CD14-positive monocyte (primary cell): ENCODE results near the gene ENTREP3. TPM values are rescaled to one million over a fixed set of nuclear protein-coding genes. Genes with fewer than 3 reads are reported as not detected.

Experiments used
- DNase-seq, 3 donors: peaks; one replicate each; pipeline ENCODE4 v3.0.0-alpha.2; 2011 to 2022
- H2AFZ ChIP-seq: 2 replicates; pipeline ENCODE4 v1.6.0; 2012; ENCODE audit warnings: mild to moderate bottlenecking, low read depth, low read length, inconsistent platforms; ENCODE audit not compliant: insufficient read depth, poor library complexity, severe bottlenecking
- H3K27ac ChIP-seq, 2 donors: 1 replicate in 1 of 2; 2 replicates in 1 of 2; pipeline ENCODE4 v1.5.1; 2012 to 2013; ENCODE audit warnings: low read length in 2 of 2, control low read depth in 1 of 2, inconsistent platforms in 1 of 2, low read depth in 1 of 2, mild to moderate bottlenecking in 1 of 2
- H3K27me3 ChIP-seq, 2 donors: one replicate each; pipeline versions ENCODE4 v1.6.0 to v1.6.1; 2011 to 2013; ENCODE audit warnings: low read length in 2 of 2; ENCODE audit not compliant: control insufficient read depth in 2 of 2, insufficient read depth in 2 of 2
- H3K36me3 ChIP-seq, 2 donors: replicated peaks in 1 of 2; 1 replicate in 1 of 2; 2 replicates in 1 of 2; pipeline versions ENCODE4 v1.5.1 to v1.6.1; 2012 to 2013; ENCODE audit warnings: low read length in 2 of 2, control low read depth in 1 of 2, inconsistent platforms in 1 of 2, mild to moderate bottlenecking in 1 of 2; ENCODE audit not compliant: insufficient read depth in 2 of 2, control insufficient read depth in 1 of 2
- H3K4me1 ChIP-seq, 2 donors: 1 replicate in 1 of 2; 2 replicates in 1 of 2; pipeline versions ENCODE4 v1.5.1 to v1.6.1; 2012 to 2013; ENCODE audit warnings: low read length in 2 of 2, control low read depth in 1 of 2, inconsistent platforms in 1 of 2, mild to moderate bottlenecking in 1 of 2, moderate library complexity in 1 of 2; ENCODE audit not compliant: insufficient read depth in 2 of 2, control insufficient read depth in 1 of 2
- H3K4me2 ChIP-seq: replicated peaks from 2 replicates; pipeline ENCODE3; 2012; ENCODE audit warnings: low read length, moderate library complexity, mild to moderate bottlenecking; ENCODE audit not compliant: poor library complexity, severe bottlenecking; ENCODE audit errors: extremely low read depth
- H3K4me3 ChIP-seq, 3 experiments: fragments of 200-600 bp in 1 of 3; sonication (generic) in 1 of 3; replicated peaks in 1 of 3; 1 replicate in 2 of 3; 2 replicates in 1 of 3; pipeline ENCODE4 v1.5.1; 2011 to 2013; ENCODE audit warnings: low read length in 3 of 3, mild to moderate bottlenecking in 3 of 3, control low read depth in 2 of 3, low read depth in 2 of 3, inconsistent platforms in 1 of 3, moderate library complexity in 1 of 3
- H3K79me2 ChIP-seq: 2 replicates; pipeline ENCODE4 v1.6.0; 2012; ENCODE audit warnings: mild to moderate bottlenecking, control low read depth, inconsistent platforms, low read length, moderate library complexity; ENCODE audit not compliant: insufficient read depth
- H3K9ac ChIP-seq: 2 replicates; pipeline ENCODE4 v1.6.0; 2017; ENCODE audit warnings: low read length, mild to moderate bottlenecking; ENCODE audit not compliant: insufficient read depth, poor library complexity, severe bottlenecking
- H3K9me3 ChIP-seq, 2 donors: replicated peaks in 1 of 2; 1 replicate in 1 of 2; 2 replicates in 1 of 2; pipeline versions ENCODE4 v1.5.1 to v1.6.1; 2012 to 2013; ENCODE audit warnings: low read length in 2 of 2, control low read depth in 1 of 2; ENCODE audit not compliant: control insufficient read depth in 1 of 2, insufficient read depth in 1 of 2
- H4K20me1 ChIP-seq: 2 replicates; pipeline ENCODE4 v1.6.0; 2012; ENCODE audit warnings: mild to moderate bottlenecking, low read length, control low read depth, moderate library complexity; ENCODE audit not compliant: insufficient read depth
- H3K27ac Mint-ChIP-seq, 7 donors: one replicate each; pipeline ENCODE4 v1.8.0; 2020; ENCODE audit warnings: mild to moderate bottlenecking in 7 of 7, mixed read lengths in 7 of 7, moderate library complexity in 6 of 7, inconsistent platforms in 2 of 7
- H3K27me3 Mint-ChIP-seq, 3 donors: one replicate each; pipeline ENCODE4 v1.8.0; 2021 to 2022; ENCODE audit warnings: low read depth in 3 of 3, mild to moderate bottlenecking in 3 of 3, mixed read lengths in 3 of 3, moderate library complexity in 3 of 3, inconsistent platforms in 1 of 3
- H3K36me3 Mint-ChIP-seq, 2 donors: one replicate each; pipeline ENCODE4 v1.8.0; 2020; ENCODE audit warnings: mixed read lengths in 2 of 2, inconsistent platforms in 1 of 2, mild to moderate bottlenecking in 1 of 2
- H3K4me1 Mint-ChIP-seq: one replicate; pipeline ENCODE4 v1.8.0; 2020; ENCODE audit warnings: mild to moderate bottlenecking, mixed read lengths
- H3K4me3 Mint-ChIP-seq, 2 donors: one replicate each; pipeline ENCODE4 v1.8.0; 2020; ENCODE audit warnings: mild to moderate bottlenecking in 2 of 2, mixed read lengths in 2 of 2, moderate library complexity in 1 of 2
- H3K9me3 Mint-ChIP-seq, 7 donors: one replicate each; pipeline ENCODE4 v1.8.0; 2020 to 2022; ENCODE audit warnings: mixed read lengths in 7 of 7, mild to moderate bottlenecking in 6 of 7, moderate library complexity in 6 of 7, inconsistent platforms in 2 of 7
- WGBS: methylation state at CpG from one replicate; pipeline ENCODE4 v1.1.5; 2013; ENCODE audit warnings: missing lambda C conversion rate; ENCODE audit not compliant: insufficient coverage; 5-methylcytosine and 5-hydroxymethylcytosine counted together
- intact Hi-C, 2 donors: fragments of 100-400 bp; cut with micrococcal nuclease; formaldehyde crosslinking; loops; one replicate each; pipeline versions ENCODE4 v1.15.0 to v1.15.1; 2023
- polyA plus RNA-seq, 3 donors: library from polyadenylated mRNA; depleted of rRNA in 1 of 3; unstranded in 2 of 3; stranded (reverse) in 1 of 3; fragments of 300-500 nt in 2 of 3; fragments of >200 nt in 1 of 3; fragmentation: Illumina TruSeq in 2 of 3; gene quantifications; 1 replicate in 2 of 3; 2 replicates in 1 of 3; pipeline ENCODE4 v1.2.3, GENCODE V29; 2012 to 2021
- TF ChIP-seq, protein P1 (sequence below): fragments of 200-600 bp; IDR thresholded peaks from one replicate; pipeline ENCODE4 v1.8.0; 2022; ENCODE audit warnings: antibody characterized with exemption, mild to moderate bottlenecking

ENTREP3 gene
- polyA plus RNA-seq, 3 donors = 0.87 to 7.5 (median 1.9) TPM

DNA sequence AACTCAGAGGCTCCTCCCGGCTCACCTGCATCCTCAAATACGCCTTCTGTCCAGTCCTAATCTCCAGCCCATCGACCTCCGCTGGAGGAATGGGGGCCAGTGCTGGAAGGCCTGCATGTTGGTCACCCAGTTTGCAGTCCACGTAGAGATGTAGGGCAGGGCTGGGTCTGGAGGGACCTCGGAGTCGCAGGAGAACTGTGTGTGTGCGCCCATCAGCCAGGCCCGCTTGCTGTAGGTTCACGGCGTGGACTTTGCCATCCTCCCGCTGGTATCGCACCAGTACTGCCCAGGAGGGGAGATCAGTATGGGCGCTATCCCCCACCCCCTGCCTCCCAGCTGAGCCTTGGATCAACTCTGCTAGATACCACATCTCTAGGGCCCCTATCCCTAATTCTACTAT, 50.2 kb downstream of the ENTREP3 start:
- Histone ChIP-seq H4K20me1 (no peaks in the 10 kb centered on the region), H3K27me3 (no peaks in the 10 kb centered on the region), H3K4me1 (peaks cover 31 to 33% of the 10 kb centered on the region in 2 donors), H3K4me2 (no peak overlapping the region), H3K79me2 (peaks cover 8% of the 10 kb centered on the region), H3K9me3 (no peaks in the 10 kb centered on the region), H3K27ac (no peak overlapping the region), H2AFZ (no peak overlapping the region), H3K36me3 (no peaks in the 10 kb centered on the region), H3K4me3 (no peak overlapping the region), H3K9ac (no peak overlapping the region)
- WGBS = 97% methylated on average over 13 of the region's 14 CpGs
- Mint-ChIP-seq H3K27ac (peak overlapping the region in 1 of 7 donors; percentile 6), H3K36me3 (no peaks in the 10 kb centered on the region), H3K4me1 (peaks cover 27% of the 10 kb centered on the region), H3K27me3 (no peaks in the 10 kb centered on the region), H3K4me3 (no peak overlapping the region), H3K9me3 (peaks cover 0 to 1% (median 0%) of the 10 kb centered on the region in 7 donors)
- TF ChIP-seq, protein P1, sequence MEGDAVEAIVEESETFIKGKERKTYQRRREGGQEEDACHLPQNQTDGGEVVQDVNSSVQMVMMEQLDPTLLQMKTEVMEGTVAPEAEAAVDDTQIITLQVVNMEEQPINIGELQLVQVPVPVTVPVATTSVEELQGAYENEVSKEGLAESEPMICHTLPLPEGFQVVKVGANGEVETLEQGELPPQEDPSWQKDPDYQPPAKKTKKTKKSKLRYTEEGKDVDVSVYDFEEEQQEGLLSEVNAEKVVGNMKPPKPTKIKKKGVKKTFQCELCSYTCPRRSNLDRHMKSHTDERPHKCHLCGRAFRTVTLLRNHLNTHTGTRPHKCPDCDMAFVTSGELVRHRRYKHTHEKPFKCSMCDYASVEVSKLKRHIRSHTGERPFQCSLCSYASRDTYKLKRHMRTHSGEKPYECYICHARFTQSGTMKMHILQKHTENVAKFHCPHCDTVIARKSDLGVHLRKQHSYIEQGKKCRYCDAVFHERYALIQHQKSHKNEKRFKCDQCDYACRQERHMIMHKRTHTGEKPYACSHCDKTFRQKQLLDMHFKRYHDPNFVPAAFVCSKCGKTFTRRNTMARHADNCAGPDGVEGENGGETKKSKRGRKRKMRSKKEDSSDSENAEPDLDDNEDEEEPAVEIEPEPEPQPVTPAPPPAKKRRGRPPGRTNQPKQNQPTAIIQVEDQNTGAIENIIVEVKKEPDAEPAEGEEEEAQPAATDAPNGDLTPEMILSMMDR = no peak
- intact Hi-C loops = loop anchor here (5.0 kb wide), 2 partner anchors 37 to 102 kb away; partner anchors contain the start of gene FDPS (in 1 of the 2)
- no peak for DNase-seq

DNA sequence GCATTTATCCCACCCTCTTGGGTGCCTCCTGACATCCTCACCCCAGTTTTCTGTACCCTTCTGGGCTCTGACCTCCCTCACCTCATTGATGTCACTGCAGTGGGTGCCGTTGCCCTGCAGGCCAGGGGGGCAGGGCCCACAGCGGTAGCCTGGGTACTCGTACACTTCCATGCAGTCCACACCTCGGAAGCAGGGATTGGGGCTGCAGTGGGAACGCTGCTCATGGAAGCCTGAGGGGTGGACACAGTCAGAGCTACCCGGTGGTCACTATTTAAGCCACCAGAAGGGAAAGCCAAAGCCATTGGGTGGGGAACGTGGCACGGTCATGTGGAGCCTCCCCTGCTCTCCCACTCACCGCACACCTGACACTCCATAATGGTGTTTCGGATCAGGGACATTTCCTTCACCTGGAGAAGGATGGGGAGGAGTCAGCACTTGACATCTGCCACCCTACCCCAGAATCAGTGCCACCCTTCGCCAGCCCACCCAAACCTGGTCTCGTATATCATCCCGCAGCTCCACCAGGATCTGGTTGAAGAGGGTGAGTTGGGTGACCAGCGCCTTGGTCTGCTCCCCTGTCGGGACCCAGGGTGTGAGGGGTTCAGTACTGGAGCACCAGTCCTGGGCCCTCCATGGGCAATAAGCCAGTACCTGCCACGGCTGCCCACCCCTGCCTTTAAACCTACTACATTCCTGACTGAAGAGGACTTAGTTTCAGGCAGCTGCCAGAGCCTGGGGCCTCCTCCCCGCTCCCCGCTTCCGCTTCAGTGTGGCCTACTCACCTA, 52.4 kb downstream of the ENTREP3 start:
- no peak overlapping the region for H3K4me3 ChIP-seq
- TF ChIP-seq, protein P1 = no peak
- Mint-ChIP-seq H3K36me3 (peaks cover 0 to 2% of the 10 kb centered on the region in 2 donors), H3K27me3 (no peaks in the 10 kb centered on the region), H3K4me3 (no peak overlapping the region), H3K4me1 (peaks cover 12% of the 10 kb centered on the region), H3K27ac (no peak overlapping the region), H3K9me3 (no peaks in the 10 kb centered on the region)
- no peak overlapping the region for H2AFZ ChIP-seq
- H3K79me2 ChIP-seq = no peaks in the 10 kb centered on the region
- intact Hi-C loops = no loop called here
- no peaks in the 10 kb centered on the region for H4K20me1 ChIP-seq
- no peaks in the 10 kb centered on the region for H3K36me3 ChIP-seq
- H3K4me1 ChIP-seq = peaks cover 12 to 15% of the 10 kb centered on the region in 2 donors
- H3K9ac ChIP-seq = no peak overlapping the region
- WGBS = 98% methylated on average over 12 of the region's 19 CpGs
- H3K9me3 ChIP-seq = no peaks in the 10 kb centered on the region
- H3K4me2 ChIP-seq = no peak overlapping the region
- H3K27ac ChIP-seq = no peak overlapping the region
- DNase-seq = no peak
- H3K27me3 ChIP-seq = no peaks in the 10 kb centered on the region
